Hepatocyte (in vitro differentiated cells): ENCODE measurements around the gene OSBPL10. TPM values are rescaled to one million over a fixed set of nuclear protein-coding genes. Genes with fewer than 3 reads are reported as not detected.
A peak's percentile ranks its signal among the peaks of the same experiment; 100 is the strongest.

Source experiments
- DNase-seq: peaks from one replicate; pipeline ENCODE4 v3.0.0-alpha.2; 2016; ENCODE audit warnings: low spot score
- H2AFZ ChIP-seq: fragments of 200-600 bp; sonication (generic); 2 replicates; pipeline ENCODE4 v1.6.0; 2016; ENCODE audit warnings: antibody characterized with exemption, mild to moderate bottlenecking
- H3K27ac ChIP-seq: fragments of 200-600 bp; sonication (generic); 2 replicates; pipeline ENCODE4 v1.5.1; 2016; ENCODE audit warnings: mild to moderate bottlenecking
- H3K27me3 ChIP-seq: fragments of 200-600 bp; sonication (generic); 2 replicates; pipeline ENCODE4 v1.6.1; 2016
- H3K36me3 ChIP-seq: fragments of 200-600 bp; sonication (generic); replicated peaks from 2 replicates; pipeline ENCODE4 v1.5.1; 2016; ENCODE audit warnings: low read depth; ENCODE audit not compliant: insufficient read depth
- H3K4me1 ChIP-seq: fragments of 200-600 bp; sonication (generic); 2 replicates; pipeline ENCODE4 v1.5.1; 2016; ENCODE audit warnings: mild to moderate bottlenecking, moderate library complexity; ENCODE audit not compliant: insufficient read depth
- H3K4me2 ChIP-seq: fragments of 200-600 bp; sonication (generic); 2 replicates; pipeline ENCODE4 v1.6.0; 2016
- H3K4me3 ChIP-seq: fragments of 200-600 bp; sonication (generic); 2 replicates; pipeline ENCODE4 v1.5.1; 2016; ENCODE audit warnings: mild to moderate bottlenecking
- H3K79me2 ChIP-seq: fragments of 200-600 bp; sonication (generic); 2 replicates; pipeline ENCODE4 v1.6.0; 2017; ENCODE audit warnings: mild to moderate bottlenecking
- H3K9me2 ChIP-seq: fragments of 200-600 bp; sonication (generic); replicated peaks from 2 replicates; pipeline ENCODE4 v1.6.0; 2017; ENCODE audit warnings: mild to moderate bottlenecking; ENCODE audit not compliant: insufficient read depth
- H3K9me3 ChIP-seq: fragments of 200-600 bp; sonication (generic); 2 replicates; pipeline ENCODE4 v1.5.1; 2016; ENCODE audit warnings: low read depth, mild to moderate bottlenecking
- H4K20me1 ChIP-seq: fragments of 200-600 bp; sonication (generic); 2 replicates; pipeline ENCODE4 v1.6.0; 2016; ENCODE audit warnings: mild to moderate bottlenecking; ENCODE audit not compliant: insufficient read depth, poor library complexity, severe bottlenecking
- CTCF ChIP-seq: fragments of 200-600 bp; sonication (generic); IDR thresholded peaks from 2 replicates; pipeline ENCODE4 v1.5.1; 2016; ENCODE audit warnings: antibody characterized with exemption, mild to moderate bottlenecking; ENCODE audit not compliant: poor library complexity
- EZH2 ChIP-seq: fragments of 200-600 bp; sonication (generic); IDR thresholded peaks from 2 replicates; pipeline ENCODE4 v1.6.1; 2016; ENCODE audit warnings: antibody characterized with exemption, mild to moderate bottlenecking, borderline replicate concordance
- EZH2phosphoT487 ChIP-seq: fragments of 200-600 bp; sonication (generic); IDR thresholded peaks from one replicate; pipeline ENCODE4 v1.6.1; 2018; ENCODE audit warnings: antibody characterized with exemption, mild to moderate bottlenecking, low read depth, moderate library complexity; ENCODE audit not compliant: unreplicated experiment, severe bottlenecking
- WGBS: methylation state at CpG from one replicate; pipeline ENCODE4 v1.1.6; 2016; ENCODE audit warnings: low lambda C conversion rate; ENCODE audit errors: missing lambda C conversion rate; 5-methylcytosine and 5-hydroxymethylcytosine counted together
- polyA plus RNA-seq: library from polyadenylated mRNA; unstranded; fragments of >200 nt; fragmentation: Nextera tagmentation; extraction: Ambion mirVana; gene quantifications from 2 replicates; pipeline ENCODE4 v1.2.1, GENCODE V29; 2016
- total RNA-seq: library from RNA; depleted of rRNA; stranded (reverse); fragments of >200 nt; gene quantifications from 2 replicates; pipeline ENCODE4 v1.2.3, GENCODE V29; 2014

OSBPL10 gene
- total and polyA plus RNA-seq, 2 experiments from 2014 or later: 18.2 to 32.8 TPM

GRCh38 chr3:31979001-31979697, 1.9 kb downstream of the OSBPL10 start:
- peak overlapping the region; percentile 49 for H3K27ac ChIP-seq
- H3K36me3 ChIP-seq: no peaks in the 10 kb centered on the region
- H3K4me2 ChIP-seq: peak overlapping the region; percentile 92
- 60% methylated on average over 5 of the region's 5 CpGs for WGBS
- no peaks in the 10 kb centered on the region for H3K9me3 ChIP-seq
- H3K4me1 ChIP-seq: peaks cover 35% of the 10 kb centered on the region
- H4K20me1 ChIP-seq: no peaks in the 10 kb centered on the region
- no peaks in the 10 kb centered on the region for H3K27me3 ChIP-seq
- DNase-seq: no peak
- TF ChIP-seq CTCF (no peak), EZH2 (no peak), EZH2phosphoT487 (no peak)
- peak overlapping the region; percentile 92 for H3K4me3 ChIP-seq
- H2AFZ ChIP-seq: no peak overlapping the region
- no peaks in the 10 kb centered on the region for H3K9me2 ChIP-seq
- peaks cover 53% of the 10 kb centered on the region for H3K79me2 ChIP-seq

GRCh38 chr3:31978553-31978952, 2.5 kb downstream of the OSBPL10 start:
- peaks cover 59% of the 10 kb centered on the region for H3K79me2 ChIP-seq
- no peak for TF ChIP-seq CTCF
- no peak for TF ChIP-seq EZH2phosphoT487
- no peak for TF ChIP-seq EZH2
- H3K27me3 ChIP-seq: no peaks in the 10 kb centered on the region
- WGBS: 54% methylated on average over 4 of the region's 4 CpGs
- no peaks in the 10 kb centered on the region for H3K36me3 ChIP-seq
- H3K4me2 ChIP-seq: peak overlapping the region; percentile 92
- H2AFZ ChIP-seq: no peak overlapping the region
- no peaks in the 10 kb centered on the region for H4K20me1 ChIP-seq
- no peak overlapping the region for H3K4me3 ChIP-seq
- peaks cover 38% of the 10 kb centered on the region for H3K4me1 ChIP-seq
- no peak for DNase-seq
- H3K9me3 ChIP-seq: no peaks in the 10 kb centered on the region
- no peaks in the 10 kb centered on the region for H3K9me2 ChIP-seq
- H3K27ac ChIP-seq: peak overlapping the region; percentile 49

- no peak for TF ChIP-seq EZH2
- TF ChIP-seq CTCF: no peak
- TF ChIP-seq EZH2phosphoT487: no peak
- no peak overlapping the region for H3K4me2 ChIP-seq
- no peaks in the 10 kb centered on the region for H4K20me1 ChIP-seq
- H3K9me3 ChIP-seq: no peaks in the 10 kb centered on the region
- H3K27me3 ChIP-seq: no peaks in the 10 kb centered on the region
- 74% methylated on average over 2 of the region's 2 CpGs for WGBS
- no peak overlapping the region for H2AFZ ChIP-seq
- H3K79me2 ChIP-seq: peaks cover 67% of the 10 kb centered on the region
- H3K4me1 ChIP-seq: peaks cover 38% of the 10 kb centered on the region
- H3K4me3 ChIP-seq: no peak overlapping the region
- H3K36me3 ChIP-seq: no peaks in the 10 kb centered on the region
- DNase-seq: no peak
- H3K27ac ChIP-seq: no peak overlapping the region
- no peaks in the 10 kb centered on the region for H3K9me2 ChIP-seq
These were observed 3.3 kb downstream of the OSBPL10 start for GRCh38 chr3:31977736-31978135.
